ENCODE measurements around the gene PALM. TPM values are rescaled to one million over a fixed set of nuclear protein-coding genes. Genes with fewer than 3 reads are reported as not detected.

PALM gene
- total RNA-seq, 1 experiment from 2014 or later: 21.2 TPM

DNA sequence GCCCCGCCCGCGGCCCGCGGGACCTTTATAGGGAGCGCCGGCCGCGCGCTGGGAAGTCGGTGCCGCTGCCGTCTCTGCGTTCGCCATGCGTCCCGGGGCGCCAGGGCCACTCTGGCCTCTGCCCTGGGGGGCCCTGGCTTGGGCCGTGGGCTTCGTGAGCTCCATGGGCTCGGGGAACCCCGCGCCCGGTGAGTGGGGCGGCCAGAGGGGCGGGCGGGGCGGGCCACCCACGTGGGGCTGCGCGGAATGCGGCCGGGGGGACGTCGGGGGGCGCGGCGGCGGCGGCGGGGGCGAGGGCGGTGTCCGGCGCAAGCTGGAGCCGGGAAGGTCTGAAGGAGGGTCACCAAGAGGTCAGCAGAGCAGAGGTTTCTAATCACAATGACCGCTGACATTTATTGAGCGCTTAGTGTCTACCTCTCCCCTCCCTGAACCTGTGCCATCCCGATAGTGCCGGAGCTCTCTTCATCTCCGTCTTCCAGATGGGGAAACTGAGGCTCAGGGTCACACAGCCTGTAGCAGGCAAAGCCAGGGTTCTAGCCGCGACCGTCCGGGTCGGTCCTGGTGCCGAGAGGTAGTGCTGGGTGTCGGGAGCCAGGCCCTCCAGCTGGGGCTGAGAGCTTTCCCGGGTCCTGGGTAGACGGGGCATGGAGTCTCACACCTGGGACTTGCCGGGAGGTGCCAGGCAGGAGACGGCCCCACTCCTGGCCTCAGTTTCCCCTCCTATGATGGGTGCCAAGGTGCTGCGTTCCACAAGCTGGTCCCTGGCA lies 32.2 kb upstream of the PALM start, which contains the start of gene FSTL3:
FSTL3 (plus strand) TSS at position 54 of the 767 bp plus-strand sequence; CDS start at position 86, 32 bp downstream.
- ChIA-PET POLR2A (ENCODE audit: low non-redundant PET) (no interaction called here), CTCF (no interaction called here)
- Histone ChIP-seq H3K4me3 (ENCODE audit: low read depth, low read length, poor library complexity, severe bottlenecking) (peak within 1 kb of the TSS; percentile 33), H3K27me3 (replicated peaks; ENCODE audit: insufficient read depth, low read depth, low read length, poor library complexity) (peaks cover 7% of the 10 kb centered on the region), H3K9me3 (ENCODE audit: low read depth, low read length, poor library complexity, severe bottlenecking) (no peaks in the 10 kb centered on the region), H3K4me1 (ENCODE audit: insufficient read depth, low read length, poor library complexity, severe bottlenecking) (peaks cover 27% of the 10 kb centered on the region), H3K36me3 (ENCODE audit: insufficient read depth, low read length, poor library complexity, severe bottlenecking) (no peaks in the 10 kb centered on the region), H3K27ac (ENCODE audit: low read depth, low read length, poor library complexity, severe bottlenecking) (no peak within 1 kb of the TSS)
- no TSS peak for BruUV-seq (replicated peaks)
- DNase-seq (ENCODE audit: low spot score): no peak
- no peak for TF ChIP-seq CTCF (conservative IDR thresholded peaks at IDR 0.05; ENCODE audit: low read depth, low read length)
- no peak for TF ChIP-seq EZH2 (IDR thresholded peaks at IDR 0.05; ENCODE audit: borderline replicate concordance, low read depth, low read length, poor library complexity, severe bottlenecking)
- intact Hi-C loops (cut with micrococcal nuclease; ENCODE audit: unreplicated experiment): no loop called here

GRCh38 chr19:677201-677600 lies 31.5 kb upstream of the PALM start:
- H3K27ac ChIP-seq (ENCODE audit: low read depth, low read length, poor library complexity, severe bottlenecking): no peak overlapping the region
- ChIA-PET POLR2A (ENCODE audit: low non-redundant PET) (no interaction called here), CTCF (interaction anchor here (1.0 kb wide), 1 partner anchor 57 kb away, joined by 6 read pairs; no protein-coding TSS in a partner anchor)

More at GRCh38 chr19:677201-677600, 31.5 kb upstream of the PALM start:
- Histone ChIP-seq H3K9me3 (ENCODE audit: low read depth, low read length, poor library complexity, severe bottlenecking) (no peaks in the 10 kb centered on the region), H3K36me3 (ENCODE audit: insufficient read depth, low read length, poor library complexity, severe bottlenecking) (no peaks in the 10 kb centered on the region), H3K27me3 (replicated peaks; ENCODE audit: insufficient read depth, low read depth, low read length, poor library complexity) (peaks cover 7% of the 10 kb centered on the region), H3K4me3 (ENCODE audit: low read depth, low read length, poor library complexity, severe bottlenecking) (peak overlapping the region; percentile 33), H3K4me1 (ENCODE audit: insufficient read depth, low read length, poor library complexity, severe bottlenecking) (peaks cover 27% of the 10 kb centered on the region)
- no peak for TF ChIP-seq CTCF (conservative IDR thresholded peaks at IDR 0.05; ENCODE audit: low read depth, low read length)
- TF ChIP-seq EZH2 (IDR thresholded peaks at IDR 0.05; ENCODE audit: borderline replicate concordance, low read depth, low read length, poor library complexity, severe bottlenecking): no peak
- DNase-seq (ENCODE audit: low spot score): peak; percentile 70
- intact Hi-C loops (cut with micrococcal nuclease; ENCODE audit: unreplicated experiment): no loop called here
- no TSS peak for BruUV-seq (replicated peaks)
